Myocyte (in vitro differentiated cells): Measurements from ENCODE around the gene CACNA1A. TPM values are rescaled to one million over a fixed set of nuclear protein-coding genes. Genes with fewer than 3 reads are reported as not detected.

ENCODE experiments used
- DNase-seq: peaks from one replicate; pipeline ENCODE4 v3.0.0-alpha.2; 2012; ENCODE audit warnings: low read depth
- total RNA-seq: library from RNA; depleted of rRNA; stranded (reverse); fragments of >200 nt; gene quantifications from 2 replicates; pipeline ENCODE4 v1.2.3, GENCODE V29; 2014

Gene CACNA1A
- total RNA-seq, 1 donor from 2014 or later: 0.19 TPM

GRCh38 chr19:13493516-13494310 lies 12.6 kb downstream of the CACNA1A start:
- no peak for DNase-seq

GRCh38 chr19:13492128-13492527 lies 14.2 kb downstream of the CACNA1A start:
- DNase-seq: no peak

GRCh38 chr19:13487985-13488384 lies 18.3 kb downstream of the CACNA1A start:
- DNase-seq: no peak

- DNase-seq: no peak
These were observed 22.1 kb downstream of the CACNA1A start for GRCh38 chr19:13484166-13484565.

GRCh38 chr19:13483215-13483614 lies 23.1 kb downstream of the CACNA1A start:
- no peak for DNase-seq

- DNase-seq: no peak
These were observed 27.7 kb downstream of the CACNA1A start for GRCh38 chr19:13478576-13478975.

- no peak for DNase-seq
These were observed 30.2 kb downstream of the CACNA1A start for GRCh38 chr19:13476071-13476470.

- DNase-seq: no peak
These were observed 31.2 kb downstream of the CACNA1A start for GRCh38 chr19:13475044-13475443.

- DNase-seq: no peak
These were observed 39.6 kb downstream of the CACNA1A start for GRCh38 chr19:13466697-13467096.

- DNase-seq: peak; percentile 46
These were observed 43.0 kb downstream of the CACNA1A start for GRCh38 chr19:13463296-13463695.

- DNase-seq: no peak
These were observed 44.7 kb downstream of the CACNA1A start for GRCh38 chr19:13461536-13461935.

- DNase-seq: no peak
These were observed 46.2 kb downstream of the CACNA1A start for GRCh38 chr19:13460045-13460444.

GRCh38 chr19:13459351-13459750 lies 46.9 kb downstream of the CACNA1A start:
- no peak for DNase-seq

- no peak for DNase-seq
These were observed 54.8 kb downstream of the CACNA1A start for GRCh38 chr19:13451434-13451995.

- no peak for DNase-seq
These were observed 58.3 kb downstream of the CACNA1A start for GRCh38 chr19:13447978-13448377.

GRCh38 chr19:13441810-13442512 lies 64.3 kb downstream of the CACNA1A start:
- peak; percentile 46 for DNase-seq

GRCh38 chr19:13437919-13438618 lies 68.2 kb downstream of the CACNA1A start:
- no peak for DNase-seq

GRCh38 chr19:13436352-13436751 lies 69.9 kb downstream of the CACNA1A start:
- DNase-seq: no peak

- DNase-seq: peak; percentile 35
These were observed 75.3 kb downstream of the CACNA1A start for GRCh38 chr19:13430790-13431582.

GRCh38 chr19:13429563-13429962 lies 76.7 kb downstream of the CACNA1A start:
- no peak for DNase-seq

GRCh38 chr19:13428352-13428751 lies 77.9 kb downstream of the CACNA1A start:
- DNase-seq: peak; percentile 4
